HG03060 (cell line): Measurements from ENCODE around the gene AK8.

Experiments used
- ATAC-seq: cut with Tn5 transposase; IDR thresholded peaks from one replicate; pipeline ENCODE4 v1.9.1; 2021; ENCODE audit warnings: low read depth, moderate number of reproducible peaks; ENCODE audit not compliant: unreplicated experiment

The AK8 gene

GRCh38 chr9:132750668-132751067, 127.4 kb downstream of the AK8 start:
- no peak for ATAC-seq

- ATAC-seq: no peak
Measured at GRCh38 chr9:132749306-132749705, 128.8 kb downstream of the AK8 start.

- ATAC-seq: no peak
Measured at GRCh38 chr9:132748450-132748849, 129.6 kb downstream of the AK8 start.

GRCh38 chr9:132745756-132746709, 132.1 kb downstream of the AK8 start:
- ATAC-seq: no peak

GRCh38 chr9:132744881-132745755, 133.0 kb downstream of the AK8 start:
- no peak for ATAC-seq

DNA sequence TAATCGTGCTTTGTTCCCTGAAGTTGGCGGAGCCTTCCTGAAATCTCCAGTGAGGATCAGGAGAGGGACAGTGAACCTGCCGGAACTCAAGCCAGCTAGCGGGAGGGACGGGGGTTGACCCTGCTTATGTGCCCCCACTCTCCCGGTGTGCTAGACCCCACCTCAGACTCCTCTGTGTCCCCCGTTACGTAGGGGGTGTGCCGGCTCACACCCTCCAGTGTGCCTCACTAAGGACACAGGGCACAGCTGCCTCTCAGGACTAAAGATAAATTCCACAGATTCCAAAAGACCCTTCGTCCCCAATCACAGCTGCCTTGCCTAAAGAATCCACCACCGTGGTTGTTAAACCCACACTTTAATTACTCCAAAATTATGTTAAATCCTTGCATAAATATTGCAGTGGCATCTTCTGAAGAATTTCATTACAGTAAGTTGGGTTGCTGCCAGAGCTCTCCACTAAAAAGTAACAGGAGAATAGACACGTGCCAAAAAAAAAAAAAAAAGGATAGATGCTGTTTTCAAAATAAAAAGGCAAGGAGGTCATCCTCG, 134.1 kb downstream of the AK8 start:
- no peak for ATAC-seq

DNA sequence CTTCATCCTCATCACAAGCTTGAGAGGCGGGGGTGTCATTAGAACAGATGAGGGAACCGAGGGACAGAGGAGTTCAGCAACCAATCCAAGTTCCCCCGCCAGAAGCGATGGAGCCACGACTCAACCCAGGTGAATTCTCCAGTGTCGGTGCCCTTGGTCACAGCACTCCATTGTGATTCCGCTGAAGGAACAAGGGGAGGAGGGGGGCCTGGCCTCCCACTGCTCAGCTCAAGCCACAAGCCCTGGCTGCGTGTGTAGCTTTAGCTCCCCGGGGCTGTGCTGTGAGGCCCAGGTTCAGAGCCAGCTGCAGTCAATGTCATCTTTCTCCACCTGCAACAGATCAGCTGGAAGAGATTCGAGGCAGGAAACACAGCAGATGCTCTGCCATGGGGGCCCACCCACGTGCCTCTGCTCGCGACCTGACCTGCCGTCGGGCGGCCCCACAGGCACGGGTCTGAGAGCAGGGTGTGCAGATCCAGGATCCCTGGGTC, 135.2 kb downstream of the AK8 start:
- no peak for ATAC-seq

- ATAC-seq: no peak
Measured at GRCh38 chr9:132740526-132741309, 137.4 kb downstream of the AK8 start.

GRCh38 chr9:132739710-132740310, 138.3 kb downstream of the AK8 start:
- ATAC-seq: no peak

DNA sequence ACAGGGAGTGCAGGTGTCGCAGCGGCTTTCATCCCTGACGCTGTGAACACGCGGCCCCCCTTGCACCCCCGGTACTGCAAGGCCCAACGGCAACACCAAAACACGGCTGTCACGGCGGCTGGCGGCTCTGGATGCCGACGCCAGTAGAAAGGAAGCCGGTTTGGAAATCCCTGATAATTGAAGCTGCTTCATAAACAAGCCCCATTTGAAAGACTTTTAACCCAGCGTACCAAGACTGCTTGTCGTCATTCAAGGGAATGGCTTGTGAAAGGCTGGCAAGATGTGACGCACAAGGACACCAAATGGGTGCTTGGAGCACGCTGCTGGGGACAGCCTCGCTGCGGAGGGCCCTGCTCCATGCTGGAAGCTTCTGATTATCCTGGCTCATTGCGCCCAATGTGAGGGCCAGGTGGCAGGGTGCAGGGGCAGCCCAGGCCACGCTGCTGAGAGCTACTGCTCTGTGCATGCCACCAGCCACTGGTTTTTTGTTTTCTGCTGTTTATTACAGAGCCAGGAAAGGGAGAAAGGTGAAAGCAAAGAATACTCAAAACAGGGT, 144.7 kb downstream of the AK8 start:
- no peak for ATAC-seq

DNA sequence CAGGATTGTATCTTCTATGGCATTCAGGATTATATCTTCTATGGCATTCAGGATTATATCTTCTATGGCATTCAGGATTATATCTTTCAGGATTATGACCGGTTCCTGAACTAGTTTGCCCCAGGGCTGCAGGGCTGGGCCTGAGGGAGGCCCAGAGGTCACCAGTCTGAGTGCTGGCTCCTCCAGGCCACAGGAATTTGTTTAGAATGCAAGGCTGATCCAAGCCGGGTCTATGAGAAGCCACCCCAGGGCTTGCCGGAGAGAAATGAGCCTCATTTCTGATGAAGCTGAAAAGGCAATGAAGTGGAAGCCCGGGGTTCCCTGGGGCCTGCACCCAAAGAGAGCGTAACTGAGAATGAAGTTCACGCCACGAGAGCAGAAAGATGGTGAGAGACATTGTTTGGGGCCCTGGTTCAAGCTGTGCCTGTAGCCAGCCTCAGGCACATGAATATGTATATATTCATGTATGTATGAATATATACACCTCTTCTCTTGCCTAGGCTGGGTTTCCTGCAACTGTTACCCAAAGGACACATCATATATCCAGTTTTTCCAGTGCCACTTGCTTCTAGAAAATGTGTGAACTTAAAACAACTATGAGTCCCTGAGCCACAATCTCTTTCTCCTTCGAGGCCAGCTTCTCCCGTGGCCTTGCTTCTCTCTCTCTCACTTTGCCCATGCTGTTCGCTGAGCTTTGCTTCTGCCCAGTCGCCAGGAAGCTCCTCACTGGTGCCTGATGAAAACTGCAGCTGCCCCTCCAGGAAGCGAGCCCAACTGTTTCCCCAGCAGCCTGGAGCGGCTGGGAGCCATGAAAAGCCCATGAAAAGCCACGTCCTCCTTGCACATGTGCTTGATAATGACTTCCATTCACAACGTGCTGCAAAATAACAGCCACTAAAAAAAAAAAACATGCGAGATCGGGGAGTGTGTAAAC, 145.5 kb downstream of the AK8 start:
- ATAC-seq: no peak

GRCh38 chr9:132731230-132731629, 146.9 kb downstream of the AK8 start:
- ATAC-seq: no peak

DNA sequence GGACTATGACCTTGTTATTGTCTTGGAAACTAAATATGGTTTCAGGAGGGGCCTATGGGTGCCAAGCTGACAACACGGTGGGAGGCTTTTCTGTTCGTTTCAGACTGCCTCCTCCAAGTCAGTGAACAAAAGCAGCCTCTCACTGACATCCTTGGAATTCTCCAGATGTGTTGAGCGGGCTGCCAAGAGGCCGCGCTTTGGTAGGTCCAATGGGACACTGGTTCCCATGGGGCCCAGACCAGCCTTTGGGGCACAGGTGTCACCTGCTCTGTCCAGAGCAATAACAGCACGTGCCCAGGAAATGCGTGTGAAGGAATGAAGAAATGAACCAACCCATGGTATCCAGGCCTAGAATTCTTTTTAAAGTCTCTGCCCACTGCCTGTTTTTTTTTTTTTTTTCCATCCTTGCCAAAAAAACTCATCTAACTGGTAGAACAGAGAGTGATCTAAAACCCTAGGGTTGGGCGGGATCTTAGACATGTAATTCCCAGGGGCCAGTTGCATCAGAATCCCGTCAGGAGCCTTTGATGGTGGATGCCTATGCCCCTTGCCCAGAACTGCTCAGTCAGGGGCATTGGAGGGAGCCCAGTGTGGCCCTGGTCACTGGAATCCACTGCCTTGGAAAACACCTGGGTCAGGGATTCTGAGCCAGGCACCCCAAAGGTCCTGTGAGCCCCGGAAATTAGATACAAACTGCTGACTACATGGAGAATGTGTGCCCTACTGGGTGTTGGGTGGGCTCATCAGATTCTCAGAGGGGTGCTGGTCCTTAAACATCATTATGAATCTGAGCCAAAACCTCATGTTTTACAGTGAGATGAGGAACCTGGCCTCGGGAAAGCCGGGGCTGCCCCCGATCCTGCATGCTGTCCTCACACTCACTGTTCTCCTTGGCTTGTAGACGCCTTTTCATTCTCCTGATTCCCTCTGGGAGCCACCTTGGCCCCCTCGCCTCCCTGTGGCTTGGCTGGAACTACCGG, 147.7 kb downstream of the AK8 start:
- ATAC-seq: no peak

- no peak for ATAC-seq
Measured at GRCh38 chr9:132729235-132729890, 148.7 kb downstream of the AK8 start.

GRCh38 chr9:132728497-132728896, 149.6 kb downstream of the AK8 start:
- ATAC-seq: no peak

DNA sequence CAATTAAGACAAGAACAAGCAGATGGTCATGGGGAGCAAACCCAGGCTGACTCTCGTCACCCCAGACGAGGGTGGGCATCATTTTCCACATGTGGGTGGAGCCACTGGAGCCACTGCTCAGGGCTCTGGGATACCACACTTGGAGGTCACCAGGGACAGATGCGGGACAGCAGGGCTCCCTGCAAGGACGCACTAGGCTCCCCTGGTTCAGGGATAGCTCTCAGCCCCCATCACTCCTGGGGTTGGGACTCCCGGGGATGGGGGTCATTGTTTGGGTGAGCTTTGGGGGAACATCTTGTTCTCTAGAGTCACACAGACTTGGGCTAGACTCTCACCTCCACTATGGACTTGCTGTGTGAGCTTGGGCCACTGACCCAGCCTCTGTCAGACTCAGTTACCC, 150.0 kb downstream of the AK8 start:
- ATAC-seq: no peak
